Calu3 (cell line): ENCODE measurements around the gene SND1. TPM values are rescaled to one million over a fixed set of nuclear protein-coding genes. Genes with fewer than 3 reads are reported as not detected.

Source experiments
- BruUV-seq: library from RNA; stranded (reverse); fragments of 400-500 nt; replicated peaks from 2 replicates; lab custom pipeline; 2021; lab: Mats Ljungman, UMichigan
- CTCF ChIA-PET: fragments of 300-600 bp; sonication (Branson Sonifier 250); formaldehyde crosslinking; loops from one replicate; lab custom pipeline; 2022; ENCODE audit warnings: antibody characterized with exemption; lab: Charles Lee
- DNase-seq: peaks from one replicate; pipeline ENCODE4 v3.0.0; 2022
- H3K27ac Mint-ChIP-seq: one replicate; pipeline ENCODE4 v1.8.0; 2022; ENCODE audit warnings: mixed read lengths; ENCODE audit not compliant: unreplicated experiment
- H3K27me3 Mint-ChIP-seq: one replicate; pipeline ENCODE4 v1.8.0; 2022; ENCODE audit warnings: mixed read lengths; ENCODE audit not compliant: unreplicated experiment
- H3K36me3 Mint-ChIP-seq: one replicate; pipeline ENCODE4 v1.8.0; 2022; ENCODE audit warnings: mild to moderate bottlenecking, moderate library complexity, mixed read lengths; ENCODE audit not compliant: insufficient read depth, unreplicated experiment
- H3K4me1 Mint-ChIP-seq: one replicate; pipeline ENCODE4 v1.8.0; 2022; ENCODE audit warnings: mild to moderate bottlenecking, low read depth, mixed read lengths; ENCODE audit not compliant: unreplicated experiment
- H3K4me3 Mint-ChIP-seq: one replicate; pipeline ENCODE4 v1.8.0; 2022; ENCODE audit warnings: mild to moderate bottlenecking, low read depth, moderate library complexity, mixed read lengths; ENCODE audit not compliant: unreplicated experiment
- H3K9me3 Mint-ChIP-seq: one replicate; pipeline ENCODE4 v1.8.0; 2022; ENCODE audit warnings: low read depth, mixed read lengths; ENCODE audit not compliant: unreplicated experiment
- intact Hi-C: fragments of 100-400 bp; cut with micrococcal nuclease; formaldehyde crosslinking; loops from one replicate; pipeline ENCODE4 v1.10.0; 2022; ENCODE audit not compliant: unreplicated experiment
- total RNA-seq: library from RNA; stranded (reverse); gene quantifications from 2 replicates; pipeline ENCODE4 v1.2.3, GENCODE V29; 2022
- TF ChIP-seq, protein P1 (sequence below): fragments of 200-600 bp; IDR thresholded peaks from one replicate; pipeline ENCODE4 v1.8.0; 2022; ENCODE audit warnings: antibody characterized with exemption; ENCODE audit not compliant: unreplicated experiment

SND1 gene
- total RNA-seq, 1 experiment from 2014 or later = 205 TPM

- Mint-ChIP-seq H3K36me3 (peaks cover 5% of the 10 kb centered on the region), H3K4me3 (no peak overlapping the region), H3K27me3 (no peaks in the 10 kb centered on the region), H3K27ac (no peak overlapping the region), H3K4me1 (peaks cover 8% of the 10 kb centered on the region), H3K9me3 (no peaks in the 10 kb centered on the region)
- CTCF ChIA-PET = no interaction called here
- TF ChIP-seq, protein P1, sequence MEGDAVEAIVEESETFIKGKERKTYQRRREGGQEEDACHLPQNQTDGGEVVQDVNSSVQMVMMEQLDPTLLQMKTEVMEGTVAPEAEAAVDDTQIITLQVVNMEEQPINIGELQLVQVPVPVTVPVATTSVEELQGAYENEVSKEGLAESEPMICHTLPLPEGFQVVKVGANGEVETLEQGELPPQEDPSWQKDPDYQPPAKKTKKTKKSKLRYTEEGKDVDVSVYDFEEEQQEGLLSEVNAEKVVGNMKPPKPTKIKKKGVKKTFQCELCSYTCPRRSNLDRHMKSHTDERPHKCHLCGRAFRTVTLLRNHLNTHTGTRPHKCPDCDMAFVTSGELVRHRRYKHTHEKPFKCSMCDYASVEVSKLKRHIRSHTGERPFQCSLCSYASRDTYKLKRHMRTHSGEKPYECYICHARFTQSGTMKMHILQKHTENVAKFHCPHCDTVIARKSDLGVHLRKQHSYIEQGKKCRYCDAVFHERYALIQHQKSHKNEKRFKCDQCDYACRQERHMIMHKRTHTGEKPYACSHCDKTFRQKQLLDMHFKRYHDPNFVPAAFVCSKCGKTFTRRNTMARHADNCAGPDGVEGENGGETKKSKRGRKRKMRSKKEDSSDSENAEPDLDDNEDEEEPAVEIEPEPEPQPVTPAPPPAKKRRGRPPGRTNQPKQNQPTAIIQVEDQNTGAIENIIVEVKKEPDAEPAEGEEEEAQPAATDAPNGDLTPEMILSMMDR = no peak
- DNase-seq = no peak
- intact Hi-C loops = no loop called here
- BruUV-seq = no TSS peak
Observed at GRCh38 chr7:127828843-127829500, 177.0 kb downstream of the SND1 start.

DNA sequence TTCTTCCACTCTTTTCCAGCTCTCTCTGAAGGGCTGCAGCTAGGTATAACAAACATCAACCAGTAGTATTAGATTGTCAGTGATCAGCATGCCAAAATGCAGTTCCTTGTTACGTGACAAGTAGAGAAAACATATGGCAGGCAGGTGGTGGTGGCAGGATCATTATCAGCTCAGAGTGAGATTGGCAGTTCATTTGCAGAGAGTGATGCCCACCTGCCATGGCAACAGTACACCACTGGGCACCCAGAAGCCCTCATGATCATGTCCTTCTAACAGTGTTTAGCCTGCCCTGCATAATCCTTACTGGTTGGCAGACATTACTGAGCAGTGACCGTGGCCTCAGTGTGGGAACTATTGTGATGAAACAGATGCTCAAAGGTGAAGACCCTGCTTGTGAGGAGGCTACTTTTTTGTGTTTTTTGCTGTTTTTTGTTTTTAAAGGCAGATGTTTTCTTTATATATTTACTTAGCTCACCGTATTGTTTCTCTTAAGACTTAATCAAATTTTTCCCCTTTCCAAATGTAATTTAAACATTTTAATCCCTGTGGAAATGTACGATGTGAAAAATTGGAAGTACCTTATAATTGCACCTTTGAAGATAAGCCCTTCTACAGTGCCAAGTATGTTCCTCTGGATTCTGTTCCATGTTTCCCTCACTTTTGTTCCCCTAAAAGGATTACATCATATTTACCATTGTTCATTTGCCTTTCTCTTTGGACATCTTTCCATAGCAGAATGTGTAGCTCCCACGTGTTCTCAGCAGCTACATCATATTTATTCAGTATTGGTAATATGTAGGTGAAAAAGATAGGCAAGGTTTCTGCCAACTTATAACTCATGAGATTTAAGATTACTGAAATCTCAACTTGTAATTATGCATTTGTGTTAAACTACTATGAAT, 179.6 kb downstream of the SND1 start:
- no peak overlapping the region for H3K4me3 Mint-ChIP-seq
- intact Hi-C loops = no loop called here
- no peak overlapping the region for H3K27ac Mint-ChIP-seq
- H3K36me3 Mint-ChIP-seq = peaks cover 13% of the 10 kb centered on the region
- TF ChIP-seq, protein P1 = no peak
- BruUV-seq = no TSS peak
- no peaks in the 10 kb centered on the region for H3K9me3 Mint-ChIP-seq
- DNase-seq = no peak
- CTCF ChIA-PET = no interaction called here
- H3K4me1 Mint-ChIP-seq = no peaks in the 10 kb centered on the region
- no peaks in the 10 kb centered on the region for H3K27me3 Mint-ChIP-seq

- DNase-seq = no peak
- intact Hi-C loops = no loop called here
- Mint-ChIP-seq H3K36me3 (peaks cover 13% of the 10 kb centered on the region), H3K27ac (no peak overlapping the region), H3K4me3 (no peak overlapping the region), H3K27me3 (no peaks in the 10 kb centered on the region), H3K9me3 (no peaks in the 10 kb centered on the region), H3K4me1 (peaks cover 2% of the 10 kb centered on the region)
- TF ChIP-seq, protein P1 = no peak
- CTCF ChIA-PET = no interaction called here
- no TSS peak for BruUV-seq
Observed at GRCh38 chr7:127832592-127832991, 180.6 kb downstream of the SND1 start.

- BruUV-seq = no TSS peak
- no peak for DNase-seq
- Mint-ChIP-seq H3K9me3 (peaks cover 4% of the 10 kb centered on the region), H3K27me3 (no peaks in the 10 kb centered on the region), H3K4me3 (no peak overlapping the region), H3K27ac (no peak overlapping the region), H3K4me1 (peaks cover 8% of the 10 kb centered on the region), H3K36me3 (peaks cover 12% of the 10 kb centered on the region)
- CTCF ChIA-PET = interaction anchor here (1.0 kb wide), 1 partner anchor 375 kb away, joined by 3 read pairs; no protein-coding TSS in a partner anchor
- intact Hi-C loops = no loop called here
- TF ChIP-seq, protein P1 = no peak
Observed at GRCh38 chr7:127833641-127834040, 181.6 kb downstream of the SND1 start.
